SU-DHL-6 (cell line): ENCODE data around the gene FUOM.

Source experiments
- H2AFZ ChIP-seq: fragments of 200-600 bp; sonication (generic); 2 replicates; pipeline ENCODE4 v1.6.1; 2014; ENCODE audit warnings: low read depth, mild to moderate bottlenecking, moderate library complexity, mixed read lengths, antibody characterized with exemption, low read length; ENCODE audit not compliant: severe bottlenecking
- H3F3A ChIP-seq: fragments of 200-600 bp; shearing (Covaris generic); 2 replicates; pipeline ENCODE4 v1.6.0; 2016; ENCODE audit warnings: antibody characterized with exemption, mild to moderate bottlenecking; ENCODE audit not compliant: insufficient read depth
- H3K27ac ChIP-seq: fragments of 200-600 bp; sonication (generic); 2 replicates; pipeline ENCODE4 v1.5.1; 2016; ENCODE audit warnings: low read depth, mild to moderate bottlenecking, low read length, moderate library complexity, mixed read lengths
- H3K27me3 ChIP-seq: fragments of 200-600 bp; sonication (generic), shearing (Covaris generic); 2 replicates; pipeline ENCODE4 v1.6.0; 2014; ENCODE audit warnings: mild to moderate bottlenecking, low read length
- H3K36me3 ChIP-seq: fragments of 200-600 bp; sonication (generic); 2 replicates; pipeline ENCODE4 v1.6.1; 2014; ENCODE audit warnings: mild to moderate bottlenecking, low read length, mixed read lengths
- H3K4me2 ChIP-seq: fragments of 300-600, 200-600 bp; shearing (Covaris generic), sonication (generic); 2 replicates; pipeline ENCODE4 v1.6.0; 2014; ENCODE audit warnings: low read length, low read depth, mild to moderate bottlenecking; ENCODE audit not compliant: poor library complexity, severe bottlenecking
- H3K4me3 ChIP-seq: fragments of 200-600 bp; sonication (generic); 2 replicates; pipeline ENCODE4 v1.5.1; 2014; ENCODE audit warnings: antibody characterized with exemption, low read length, mild to moderate bottlenecking, mixed read lengths; ENCODE audit not compliant: insufficient read depth, poor library complexity, severe bottlenecking
- H3K79me2 ChIP-seq: fragments of 200-600 bp; sonication (generic); 2 replicates; pipeline ENCODE4 v1.6.1; 2014; ENCODE audit warnings: mild to moderate bottlenecking, low read length, moderate library complexity; ENCODE audit not compliant: insufficient read depth
- H3K9ac ChIP-seq: fragments of 200-600 bp; sonication (generic); 2 replicates; pipeline ENCODE4 v1.7.0; 2014; ENCODE audit warnings: mild to moderate bottlenecking, low read length
- H3K9me2 ChIP-seq: fragments of 200-600 bp; sonication (generic); replicated peaks from 2 replicates; pipeline ENCODE4 v1.6.1; 2014; ENCODE audit warnings: low read length; ENCODE audit not compliant: insufficient read depth
- H3K9me3 ChIP-seq: fragments of 200-600 bp; sonication (generic); 2 replicates; pipeline ENCODE4 v1.6.1; 2014; ENCODE audit warnings: low read length, mixed read lengths; ENCODE audit not compliant: insufficient read depth
- H4K20me1 ChIP-seq: fragments of 200-600 bp; sonication (generic); 2 replicates; pipeline ENCODE4 v1.6.1; 2014; ENCODE audit warnings: low read depth, mild to moderate bottlenecking, antibody characterized with exemption, low read length, moderate library complexity, mixed read lengths
- CTCF ChIP-seq: fragments of 200-600 bp; sonication (generic); IDR thresholded peaks from one replicate; pipeline ENCODE4 v1.5.1; 2017; ENCODE audit warnings: antibody characterized with exemption, mild to moderate bottlenecking, low read length, moderate library complexity; ENCODE audit not compliant: insufficient read depth, poor library complexity, severe bottlenecking
- EZH2phosphoT487 ChIP-seq: fragments of 200-600 bp; sonication (generic), shearing (Covaris generic); conservative IDR thresholded peaks from 2 replicates; pipeline ENCODE4 v1.6.1; 2018; ENCODE audit warnings: mild to moderate bottlenecking, antibody characterized with exemption, low read length, moderate library complexity, mixed read lengths

Gene FUOM

GRCh38 chr10:133401500-133401899 is 43.7 kb upstream of the FUOM start:
- Histone ChIP-seq H3K9ac (no peak overlapping the region), H3K79me2 (peaks cover 7% of the 10 kb centered on the region; the same call in 1 of the 2 replicates), H3K4me3 (no peak overlapping the region), H3K4me2 (no peak overlapping the region), H3K27me3 (no peaks in the 10 kb centered on the region), H3K9me3 (no peaks in the 10 kb centered on the region), H3F3A (no peaks in the 10 kb centered on the region), H3K36me3 (no peaks in the 10 kb centered on the region), H2AFZ (no peak overlapping the region), H3K9me2 (no peaks in the 10 kb centered on the region), H4K20me1 (no peaks in the 10 kb centered on the region), H3K27ac (no peak overlapping the region)
- TF ChIP-seq EZH2phosphoT487 (no peak), CTCF (no peak)

DNA sequence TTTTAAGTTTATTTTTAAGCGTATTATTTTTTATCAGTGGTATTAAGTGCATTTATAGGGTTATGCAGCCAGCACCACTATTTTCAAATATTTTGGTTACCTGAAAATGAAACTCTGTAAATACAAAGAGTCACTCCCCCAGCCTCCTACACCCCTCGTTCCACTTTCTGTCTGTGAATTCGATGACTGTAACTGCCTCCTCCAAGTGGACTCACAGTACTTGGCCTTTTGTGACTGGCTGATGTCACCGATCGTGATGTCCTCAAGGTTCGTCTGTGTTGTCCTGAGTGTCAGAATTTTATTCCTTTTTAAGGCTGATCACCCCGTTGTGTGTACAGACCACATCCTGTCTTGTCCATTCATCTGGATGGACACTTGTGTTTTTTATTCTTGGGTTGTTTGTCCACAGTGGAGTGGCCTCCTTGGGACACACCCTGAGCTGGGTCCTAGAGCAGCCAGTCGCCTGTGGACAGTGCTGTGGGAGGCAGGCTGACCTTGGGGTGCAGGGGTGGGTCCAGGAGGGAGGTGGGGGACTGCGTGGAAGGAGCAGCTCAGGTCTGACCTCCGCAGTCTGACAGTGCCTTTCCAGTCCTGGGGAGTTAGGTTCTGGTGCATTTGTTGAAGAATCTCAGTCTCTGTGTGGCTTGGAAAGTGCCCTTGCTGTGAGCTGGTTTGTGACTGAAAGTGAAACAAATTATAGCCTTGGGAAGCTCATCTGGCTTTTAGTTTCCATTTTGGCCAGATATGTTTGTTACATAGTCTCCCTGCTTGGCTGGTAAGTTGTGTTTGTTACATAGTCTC is 43.0 kb upstream of the FUOM start:
- Histone ChIP-seq H3K79me2 (peaks cover 12% of the 10 kb centered on the region; the same call in 1 of the 2 replicates), H3F3A (no peaks in the 10 kb centered on the region), H3K27me3 (no peaks in the 10 kb centered on the region), H2AFZ (no peak overlapping the region), H3K36me3 (no peaks in the 10 kb centered on the region), H3K27ac (no peak overlapping the region), H3K4me3 (no peak overlapping the region), H3K9me2 (no peaks in the 10 kb centered on the region), H3K9ac (no peak overlapping the region), H4K20me1 (no peaks in the 10 kb centered on the region), H3K9me3 (no peaks in the 10 kb centered on the region), H3K4me2 (no peak overlapping the region)
- TF ChIP-seq CTCF (no peak), EZH2phosphoT487 (no peak)

DNA sequence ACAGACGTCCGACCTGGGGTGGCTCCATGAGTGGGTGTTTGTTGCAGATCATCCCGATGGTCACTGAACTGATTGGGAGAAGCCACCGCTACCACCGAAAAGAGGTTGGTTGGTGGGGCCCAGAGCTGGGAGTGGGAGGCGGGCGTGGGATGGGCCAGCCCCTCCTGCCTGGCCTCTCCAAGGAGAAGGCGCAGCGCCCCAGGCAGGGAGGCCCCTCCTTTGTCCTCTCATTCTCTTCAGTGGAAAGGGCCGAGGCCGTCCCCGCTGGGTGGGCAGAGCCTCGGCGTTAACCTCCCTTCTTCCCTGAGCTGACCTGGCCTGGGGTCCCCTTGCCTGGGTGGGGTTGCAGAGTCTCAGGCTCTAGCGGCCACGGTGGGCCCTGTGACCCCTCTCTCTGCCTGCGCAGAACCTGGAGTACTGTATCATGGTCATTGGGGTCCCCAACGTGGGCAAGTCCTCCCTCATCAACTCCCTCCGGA is 41.3 kb upstream of the FUOM start:
- H3K27ac ChIP-seq = no peak overlapping the region
- no peaks in the 10 kb centered on the region for H3K9me2 ChIP-seq
- peaks cover 22% of the 10 kb centered on the region for H3K79me2 ChIP-seq
- H3K36me3 ChIP-seq = no peaks in the 10 kb centered on the region
- H3K9me3 ChIP-seq = no peaks in the 10 kb centered on the region
- H2AFZ ChIP-seq = no peak overlapping the region
- no peaks in the 10 kb centered on the region for H4K20me1 ChIP-seq
- no peak overlapping the region for H3K4me3 ChIP-seq
- H3F3A ChIP-seq = no peaks in the 10 kb centered on the region
- no peak for TF ChIP-seq CTCF
- no peak for TF ChIP-seq EZH2phosphoT487
- no peak overlapping the region for H3K4me2 ChIP-seq
- no peak overlapping the region for H3K9ac ChIP-seq
- H3K27me3 ChIP-seq = no peaks in the 10 kb centered on the region
